ENCODE results near the gene ZFP36L2. TPM values are rescaled to one million over a fixed set of nuclear protein-coding genes. Genes with fewer than 3 reads are reported as not detected.

The ZFP36L2 gene
- total and polyA plus RNA-seq, 11 donors = 28.8 to 94.4 (median 38.5) TPM

DNA sequence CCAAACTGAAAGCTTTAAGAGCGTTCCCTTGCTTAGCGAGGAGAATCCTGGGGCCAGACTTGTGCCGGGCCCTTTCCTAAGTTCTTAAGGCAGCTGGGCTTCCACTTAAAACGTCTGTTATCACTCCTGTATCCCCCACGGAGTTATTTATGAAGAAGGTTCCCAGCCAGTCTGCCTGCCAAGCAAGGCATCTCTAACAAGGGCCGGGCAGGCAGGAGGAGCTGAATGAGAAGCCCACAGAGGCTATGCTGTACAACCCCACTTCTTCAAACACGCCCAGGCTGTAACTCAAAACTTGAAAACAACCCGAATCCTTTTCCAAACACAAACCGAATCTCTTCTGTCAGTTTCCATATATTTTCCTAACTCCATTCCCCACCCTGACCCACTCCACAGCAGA is 39.0 kb upstream of the ZFP36L2 start:
- WGBS, 4 donors = 50 to 55% (median 52%) methylated on average over 9 of the region's 9 CpGs
- no peaks in the 10 kb centered on the region for H3K27me3 ChIP-seq
- no peaks in the 10 kb centered on the region for H3K36me3 ChIP-seq
- peak in 2 of 5 donors; percentile 29 to 72 for DNase-seq
- TF ChIP-seq, protein P1, sequence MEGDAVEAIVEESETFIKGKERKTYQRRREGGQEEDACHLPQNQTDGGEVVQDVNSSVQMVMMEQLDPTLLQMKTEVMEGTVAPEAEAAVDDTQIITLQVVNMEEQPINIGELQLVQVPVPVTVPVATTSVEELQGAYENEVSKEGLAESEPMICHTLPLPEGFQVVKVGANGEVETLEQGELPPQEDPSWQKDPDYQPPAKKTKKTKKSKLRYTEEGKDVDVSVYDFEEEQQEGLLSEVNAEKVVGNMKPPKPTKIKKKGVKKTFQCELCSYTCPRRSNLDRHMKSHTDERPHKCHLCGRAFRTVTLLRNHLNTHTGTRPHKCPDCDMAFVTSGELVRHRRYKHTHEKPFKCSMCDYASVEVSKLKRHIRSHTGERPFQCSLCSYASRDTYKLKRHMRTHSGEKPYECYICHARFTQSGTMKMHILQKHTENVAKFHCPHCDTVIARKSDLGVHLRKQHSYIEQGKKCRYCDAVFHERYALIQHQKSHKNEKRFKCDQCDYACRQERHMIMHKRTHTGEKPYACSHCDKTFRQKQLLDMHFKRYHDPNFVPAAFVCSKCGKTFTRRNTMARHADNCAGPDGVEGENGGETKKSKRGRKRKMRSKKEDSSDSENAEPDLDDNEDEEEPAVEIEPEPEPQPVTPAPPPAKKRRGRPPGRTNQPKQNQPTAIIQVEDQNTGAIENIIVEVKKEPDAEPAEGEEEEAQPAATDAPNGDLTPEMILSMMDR (IDR thresholded peaks at IDR 0.05) = no peak
- TF ChIP-seq POLR2A (IDR thresholded peaks at IDR 0.05) = no peak
- H3K4me3 ChIP-seq = peak overlapping the region in 1 of 12 donors; percentile 19
- peak in 1 of 4 donors; percentile 7 for ATAC-seq
- intact Hi-C loops (cut with DNase I) = loop anchor here in 4 of 10 donors (5.0 kb wide), 3 partner anchors 62 to 82 kb away; no protein-coding TSS in a partner anchor
- no peaks in the 10 kb centered on the region for H3K9me3 ChIP-seq
- peaks cover 15 to 67% (median 49%) of the 10 kb centered on the region in 12 donors for H3K4me1 ChIP-seq
- H3K27ac ChIP-seq = peak overlapping the region; percentile 8 to 83 (median 68)

DNA sequence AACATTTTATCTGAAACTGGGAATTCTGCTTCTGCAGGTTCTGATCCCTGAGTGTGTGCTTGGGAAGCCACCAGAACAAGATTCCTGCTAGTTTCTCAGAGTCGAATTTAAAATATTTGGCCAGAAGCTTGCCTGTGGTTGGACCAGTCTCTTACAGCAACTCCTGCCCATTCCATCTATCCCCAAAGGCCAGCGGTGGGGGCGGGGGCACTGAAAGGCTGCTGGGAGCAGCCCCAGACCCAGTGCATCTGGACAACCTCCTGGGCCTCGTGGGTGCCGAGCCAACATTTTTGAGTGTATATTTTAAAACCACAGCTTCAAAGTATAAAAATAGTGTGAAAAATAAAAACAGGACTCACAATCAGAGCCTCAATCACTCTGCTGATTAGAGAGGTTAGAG is 38.6 kb upstream of the ZFP36L2 start:
- intact Hi-C loops (cut with DNase I) = loop anchor here in 4 of 10 donors (5.0 kb wide), 3 partner anchors 62 to 82 kb away; no protein-coding TSS in a partner anchor
- no peaks in the 10 kb centered on the region for H3K9me3 ChIP-seq
- H3K4me3 ChIP-seq = peak overlapping the region in 1 of 12 donors; percentile 19
- ATAC-seq = no peak
- WGBS, 4 donors = 57 to 71% (median 60%) methylated on average over 5 of the region's 5 CpGs
- no peaks in the 10 kb centered on the region for H3K27me3 ChIP-seq
- peak; percentile 53 to 85 (median 68) for DNase-seq
- no peaks in the 10 kb centered on the region for H3K36me3 ChIP-seq
- H3K4me1 ChIP-seq = peaks cover 12 to 63% (median 45%) of the 10 kb centered on the region in 12 donors
- H3K27ac ChIP-seq = peak overlapping the region in 11 of 12 donors; percentile 8 to 83 (median 68)
- TF ChIP-seq POLR2A (IDR thresholded peaks at IDR 0.05) = no peak
- TF ChIP-seq, protein P1 (IDR thresholded peaks at IDR 0.05) = no peak

GRCh38 chr2:43262951-43263350 is 36.5 kb upstream of the ZFP36L2 start:
- DNase-seq = no peak
- intact Hi-C loops (cut with DNase I) = no loop called here
- H3K36me3 ChIP-seq = no peaks in the 10 kb centered on the region

DNA sequence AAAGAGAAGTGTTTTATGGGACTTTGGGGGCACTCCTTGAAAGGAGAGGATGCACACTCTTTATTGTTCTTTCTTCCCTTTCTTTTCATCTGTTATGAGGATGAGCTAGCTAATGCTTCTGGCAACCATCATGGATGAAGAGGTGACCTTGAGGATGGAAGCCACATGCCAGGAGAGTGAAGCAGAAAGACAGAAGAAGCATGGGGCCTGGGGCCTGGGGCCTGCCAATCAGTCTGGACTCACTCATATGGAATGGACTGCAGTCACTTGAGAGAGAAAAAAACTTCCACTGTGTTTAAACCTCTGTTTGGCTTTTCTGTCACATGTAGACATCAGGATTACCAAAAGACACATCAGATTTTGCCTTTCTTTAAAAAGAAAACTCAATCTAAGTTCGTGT is 35.8 kb upstream of the ZFP36L2 start:
- Histone ChIP-seq H3K36me3 (no peaks in the 10 kb centered on the region), H3K4me3 (no peak overlapping the region), H3K27ac (no peak overlapping the region), H3K4me1 (peaks cover 0 to 42% (median 24%) of the 10 kb centered on the region in 12 donors), H3K27me3 (no peaks in the 10 kb centered on the region), H3K9me3 (no peaks in the 10 kb centered on the region)
- TF ChIP-seq, protein P1 (IDR thresholded peaks at IDR 0.05) = no peak
- TF ChIP-seq POLR2A (IDR thresholded peaks at IDR 0.05) = no peak
- whole genome bisulfite sequencing, 4 donors = 90 to 100% (median 94%) methylated on average over 1 of the region's 1 CpG
- ATAC-seq (no peak), DNase-seq (no peak)
- intact Hi-C loops (cut with DNase I) = no loop called here

More at GRCh38 chr2:43262951-43263350, 36.5 kb upstream of the ZFP36L2 start:
- H3K27me3 ChIP-seq = no peaks in the 10 kb centered on the region
- no peak overlapping the region for H3K4me3 ChIP-seq
- 92 to 95% (median 93%) methylated on average over 6 of the region's 6 CpGs for WGBS, 4 donors
- H3K27ac ChIP-seq = no peak overlapping the region
- peaks cover 0 to 48% (median 27%) of the 10 kb centered on the region in 12 donors for H3K4me1 ChIP-seq
- no peak for ATAC-seq
- TF ChIP-seq, protein P1 (IDR thresholded peaks at IDR 0.05) = no peak
- TF ChIP-seq POLR2A (IDR thresholded peaks at IDR 0.05) = no peak
- H3K9me3 ChIP-seq = no peaks in the 10 kb centered on the region

All from heart left ventricle (tissue), 16 donors.